Keratinocyte (primary cell): Measurements from ENCODE around the gene CZIB. TPM values are rescaled to one million over a fixed set of nuclear protein-coding genes. Genes with fewer than 3 reads are reported as not detected.

Experiments
- DNase-seq: peaks from one replicate; pipeline ENCODE4 v3.0.0-alpha.2; 2011; ENCODE audit warnings: low read depth, missing footprints, low spot score
- FAIRE-seq: peaks from 2 replicates; lab custom pipeline; 2011; peaks lifted over from hg19 to GRCh38; lab: Jason Lieb, UNC
- H2AFZ ChIP-seq: 2 replicates; pipeline ENCODE4 v1.6.0; 2012; ENCODE audit warnings: low read length, control low read depth, inconsistent platforms; ENCODE audit not compliant: control insufficient read depth
- H3K27ac ChIP-seq: 2 replicates; pipeline ENCODE4 v1.5.1; 2011; ENCODE audit warnings: low read length; ENCODE audit not compliant: control insufficient read depth, insufficient read depth
- H3K27me3 ChIP-seq: 3 replicates; pipeline ENCODE4 v1.6.0; 2011; ENCODE audit warnings: low read length; ENCODE audit not compliant: control insufficient read depth, insufficient read depth; ENCODE audit errors: extremely low read depth
- H3K36me3 ChIP-seq, 2 experiments: 2 replicates in 1 of 2; 3 replicates in 1 of 2; pipeline ENCODE4 v1.5.1; 2011; ENCODE audit warnings: low read length in 2 of 2, mild to moderate bottlenecking in 1 of 2; ENCODE audit not compliant: control insufficient read depth in 2 of 2, insufficient read depth in 2 of 2; ENCODE audit errors: extremely low read depth in 1 of 2
- H3K4me1 ChIP-seq: 3 replicates; pipeline ENCODE4 v1.5.1; 2011; ENCODE audit warnings: low read length; ENCODE audit not compliant: control insufficient read depth, insufficient read depth; ENCODE audit errors: extremely low read depth
- H3K4me2 ChIP-seq: 3 replicates; pipeline ENCODE4 v1.6.0; 2011; ENCODE audit warnings: low read depth, low read length; ENCODE audit not compliant: control insufficient read depth, insufficient read depth; ENCODE audit errors: extremely low read depth
- H3K4me3 ChIP-seq, 3 experiments: fragments of 200-600 bp in 1 of 3; sonication (generic) in 1 of 3; 2 replicates in 2 of 3; 3 replicates in 1 of 3; pipeline ENCODE4 v1.5.1; 2011 to 2016; ENCODE audit warnings: low read length in 3 of 3, mild to moderate bottlenecking in 3 of 3, control low read depth in 2 of 3, inconsistent platforms in 1 of 3, low read depth in 1 of 3, mixed read lengths in 1 of 3, mixed run types in 1 of 3, moderate library complexity in 1 of 3; ENCODE audit not compliant: control insufficient read depth in 2 of 3, insufficient read depth in 2 of 3; ENCODE audit errors: extremely low read depth in 1 of 3
- H3K79me2 ChIP-seq: 2 replicates; pipeline ENCODE4 v1.6.0; 2012; ENCODE audit warnings: low read length; ENCODE audit not compliant: control insufficient read depth, insufficient read depth
- H3K9ac ChIP-seq: 3 replicates; pipeline ENCODE4 v1.6.0; 2011; ENCODE audit warnings: low read length; ENCODE audit not compliant: control insufficient read depth, insufficient read depth; ENCODE audit errors: extremely low read depth
- H3K9me1 ChIP-seq: 3 replicates; pipeline ENCODE4 v1.6.0; 2011; ENCODE audit warnings: low read length; ENCODE audit not compliant: control insufficient read depth, insufficient read depth; ENCODE audit errors: extremely low read depth
- H3K9me3 ChIP-seq: 2 replicates; pipeline ENCODE4 v1.5.1; 2012; ENCODE audit warnings: low read depth, low read length; ENCODE audit not compliant: control insufficient read depth
- H4K20me1 ChIP-seq: 3 replicates; pipeline ENCODE4 v1.6.0; 2011; ENCODE audit warnings: low read length; ENCODE audit not compliant: control insufficient read depth, insufficient read depth; ENCODE audit errors: extremely low read depth
- CTCF ChIP-seq, 3 experiments: IDR thresholded peaks in 1 of 3; conservative IDR thresholded peaks in 1 of 3; optimal IDR thresholded peaks in 1 of 3; 2 replicates in 2 of 3; 3 replicates in 1 of 3; pipeline versions ENCODE3 to v1.5.1; 2011; ENCODE audit warnings: low read length in 3 of 3, mild to moderate bottlenecking in 3 of 3, moderate library complexity in 2 of 3, control low read depth in 1 of 3, inconsistent platforms in 1 of 3; ENCODE audit not compliant: insufficient read depth in 2 of 3; ENCODE audit errors: extremely low read depth in 1 of 3
- EZH2 ChIP-seq: IDR thresholded peaks from one replicate; pipeline ENCODE4 v1.6.1; 2012; ENCODE audit warnings: inconsistent platforms, mild to moderate bottlenecking, low read length, moderate library complexity
- dilution Hi-C: fragments of 300-500 bp; cut with MboI; formaldehyde crosslinking; loops from one replicate; pipeline ENCODE4 v1.7.0; 2020; ENCODE audit warnings: low sequenced_read_pairs; ENCODE audit not compliant: extremely low pct_ligation_motif_present
- polyA plus RNA-seq, 5 experiments: library from polyadenylated mRNA; depleted of rRNA in 3 of 5; stranded (reverse) in 3 of 5; stranded (forward) in 1 of 5; unstranded in 1 of 5; fragments of >200 nt; gene quantifications; 1 replicate in 1 of 5; 2 replicates in 3 of 5; 3 replicates in 1 of 5; pipeline versions ENCODE4 v1.2.1 to v1.2.3, GENCODE V29; 2011 to 2012; ENCODE audit warnings: missing spikeins in 2 of 5, low read depth in 1 of 5, low replicate concordance in 1 of 5

The CZIB gene
- polyA plus RNA-seq, 1 donor (not counting 4 experiments of a cell fraction or from before 2014, with no cell fraction given) = 52.6 TPM

- DNase-seq = no peak
- Histone ChIP-seq H3K4me3 (no peak overlapping the region), H3K9me1 (no peaks in the 10 kb centered on the region), H3K79me2 (no peaks in the 10 kb centered on the region), H2AFZ (no peak overlapping the region), H4K20me1 (no peaks in the 10 kb centered on the region), H3K4me1 (no peaks in the 10 kb centered on the region), H3K36me3 (peaks cover 8 to 17% of the 10 kb centered on the region in 2 experiments), H3K4me2 (no peak overlapping the region), H3K9ac (no peak overlapping the region), H3K27me3 (no peaks in the 10 kb centered on the region), H3K27ac (no peak overlapping the region), H3K9me3 (no peaks in the 10 kb centered on the region)
- dilution Hi-C loops = no loop called here
- no peak for TF ChIP-seq EZH2
- TF ChIP-seq CTCF (optimal IDR thresholded peaks at IDR 0.05 in 1 of 3, IDR thresholded peaks at IDR 0.05 in 1 of 3, conservative IDR thresholded peaks at IDR 0.05 in 1 of 3; ENCODE audit: extremely low read depth in 1 of 3, insufficient read depth in 2 of 3, low read length in 3 of 3) = no peak
- no peak for FAIRE-seq
Observed at GRCh38 chr1:53246261-53247134, 26.1 kb upstream of the CZIB start.

- no peak for TF ChIP-seq EZH2
- no peak for TF ChIP-seq CTCF (optimal IDR thresholded peaks at IDR 0.05 in 1 of 3, IDR thresholded peaks at IDR 0.05 in 1 of 3, conservative IDR thresholded peaks at IDR 0.05 in 1 of 3; ENCODE audit: extremely low read depth in 1 of 3, insufficient read depth in 2 of 3, low read length in 3 of 3)
- Histone ChIP-seq H3K9ac (no peak overlapping the region), H3K4me2 (no peak overlapping the region), H3K27me3 (no peaks in the 10 kb centered on the region), H2AFZ (no peak overlapping the region), H3K9me3 (no peaks in the 10 kb centered on the region), H3K4me1 (peaks cover 1% of the 10 kb centered on the region), H3K9me1 (no peaks in the 10 kb centered on the region), H3K4me3 (no peak overlapping the region), H4K20me1 (no peaks in the 10 kb centered on the region), H3K27ac (no peak overlapping the region), H3K36me3 (peaks cover 3 to 12% of the 10 kb centered on the region in 2 experiments), H3K79me2 (no peaks in the 10 kb centered on the region)
- dilution Hi-C loops = no loop called here
- FAIRE-seq = no peak
- no peak for DNase-seq
Observed at GRCh38 chr1:53244141-53244540, 23.7 kb upstream of the CZIB start.
